DND-41 (cell line): Measurements from ENCODE around the gene GIPC3.

Experiments used
- ATAC-seq: fragments of 200-7000 bp; cut with Tn5 transposase; 3 replicates; pipeline ENCODE4 v1.9.1; 2021; ENCODE audit warnings: low read depth; ENCODE audit not compliant: insufficient read depth
- DNase-seq: peaks from one replicate; pipeline ENCODE4 v3.0.0-alpha.2; 2020
- H2AFZ ChIP-seq: 2 replicates; pipeline ENCODE4 v1.6.0; 2012; ENCODE audit warnings: low read depth, low read length
- H3K27ac ChIP-seq: 2 replicates; pipeline ENCODE4 v1.5.1; 2012; ENCODE audit warnings: low read length, inconsistent platforms
- H3K27me3 ChIP-seq: fragments of 200-600 bp; sonication (generic); 2 replicates; pipeline ENCODE4 v1.6.0; 2012; ENCODE audit warnings: low read length, mild to moderate bottlenecking, inconsistent platforms; ENCODE audit not compliant: insufficient read depth, poor library complexity
- H3K36me3 ChIP-seq: 2 replicates; pipeline ENCODE4 v1.5.1; 2012; ENCODE audit warnings: low read length, inconsistent platforms; ENCODE audit not compliant: insufficient read depth
- H3K4me1 ChIP-seq: 2 replicates; pipeline ENCODE4 v1.5.1; 2012; ENCODE audit warnings: mild to moderate bottlenecking, low read length; ENCODE audit not compliant: insufficient read depth
- H3K4me2 ChIP-seq: 2 replicates; pipeline ENCODE4 v1.6.0; 2012; ENCODE audit warnings: mild to moderate bottlenecking, moderate library complexity, low read length, inconsistent platforms; ENCODE audit not compliant: insufficient read depth
- H3K4me3 ChIP-seq, 2 experiments: fragments of 200-600 bp in 1 of 2; shearing (Covaris generic) in 1 of 2; 2 replicates each; pipeline ENCODE4 v1.5.1; 2012 to 2016; ENCODE audit warnings: inconsistent platforms in 2 of 2, low read length in 2 of 2, mild to moderate bottlenecking in 2 of 2, low read depth in 1 of 2, moderate library complexity in 1 of 2
- H3K79me2 ChIP-seq: 2 replicates; pipeline ENCODE4 v1.6.0; 2012; ENCODE audit warnings: low read length, inconsistent platforms; ENCODE audit not compliant: insufficient read depth
- H3K9ac ChIP-seq: 2 replicates; pipeline ENCODE4 v1.6.0; 2012; ENCODE audit warnings: low read depth, mild to moderate bottlenecking, inconsistent platforms, low read length, moderate library complexity
- H3K9me3 ChIP-seq: 2 replicates; pipeline ENCODE4 v1.5.1; 2012; ENCODE audit warnings: low read length, moderate library complexity, mild to moderate bottlenecking, inconsistent platforms; ENCODE audit not compliant: insufficient read depth, severe bottlenecking
- H4K20me1 ChIP-seq: 2 replicates; pipeline ENCODE4 v1.6.0; 2012; ENCODE audit warnings: low read length; ENCODE audit not compliant: insufficient read depth
- EZH2 ChIP-seq: IDR thresholded peaks from 3 replicates; pipeline ENCODE4 v1.6.1; 2012; ENCODE audit warnings: borderline replicate concordance, low read depth, mild to moderate bottlenecking, moderate library complexity, low read length, inconsistent platforms; ENCODE audit not compliant: severe bottlenecking
- TF ChIP-seq, protein P1 (sequence below): IDR thresholded peaks from 2 replicates; pipeline ENCODE4 v1.5.1; 2012; ENCODE audit warnings: borderline replicate concordance, low read length, moderate library complexity, mild to moderate bottlenecking; ENCODE audit not compliant: poor library complexity, severe bottlenecking; ENCODE audit errors: extremely low read depth

The GIPC3 gene

DNA sequence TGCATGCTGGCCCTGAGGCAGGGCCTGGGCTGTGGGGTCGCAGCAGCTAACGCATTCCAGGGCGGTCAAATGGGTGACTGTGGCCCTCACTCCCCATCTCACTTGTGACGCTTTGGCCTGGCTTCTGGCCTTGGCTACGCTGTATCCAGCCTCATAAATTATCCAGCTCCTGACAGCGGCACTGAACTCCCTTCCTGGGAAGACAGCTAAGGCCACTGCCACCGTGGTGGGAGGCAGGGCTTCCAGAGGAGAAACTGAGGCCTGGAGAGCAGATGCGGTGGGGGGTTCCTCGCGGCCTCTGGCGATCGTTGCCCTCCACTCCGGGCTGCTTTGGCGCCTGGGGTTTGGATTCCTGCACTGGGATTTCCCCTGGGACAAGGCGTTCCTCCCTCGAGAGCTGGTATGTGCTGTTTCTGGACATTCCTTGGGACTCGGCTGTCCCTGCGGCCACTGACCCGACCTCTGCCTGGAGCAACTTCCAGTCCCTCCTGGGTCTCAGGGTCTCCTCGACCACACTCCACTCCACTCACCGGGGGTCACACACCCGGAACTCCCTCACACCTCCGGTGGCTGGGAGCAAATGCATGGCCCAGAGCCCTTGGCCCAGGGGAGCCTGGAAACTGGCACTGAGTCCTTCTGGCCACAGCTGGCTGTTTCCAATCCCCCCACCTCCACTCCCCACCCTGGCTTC lies 18.0 kb downstream of the GIPC3 start:
- Histone ChIP-seq H3K79me2 (no peaks in the 10 kb centered on the region), H3K27me3 (no peaks in the 10 kb centered on the region), H2AFZ (no peak overlapping the region), H4K20me1 (no peaks in the 10 kb centered on the region), H3K9me3 (no peaks in the 10 kb centered on the region), H3K36me3 (no peaks in the 10 kb centered on the region), H3K4me1 (no peaks in the 10 kb centered on the region), H3K4me2 (no peak overlapping the region), H3K27ac (no peak overlapping the region), H3K4me3 (no peak overlapping the region), H3K9ac (no peak overlapping the region)
- ATAC-seq, result no peak
- no peak for DNase-seq
- no peak for TF ChIP-seq EZH2
- TF ChIP-seq, protein P1, sequence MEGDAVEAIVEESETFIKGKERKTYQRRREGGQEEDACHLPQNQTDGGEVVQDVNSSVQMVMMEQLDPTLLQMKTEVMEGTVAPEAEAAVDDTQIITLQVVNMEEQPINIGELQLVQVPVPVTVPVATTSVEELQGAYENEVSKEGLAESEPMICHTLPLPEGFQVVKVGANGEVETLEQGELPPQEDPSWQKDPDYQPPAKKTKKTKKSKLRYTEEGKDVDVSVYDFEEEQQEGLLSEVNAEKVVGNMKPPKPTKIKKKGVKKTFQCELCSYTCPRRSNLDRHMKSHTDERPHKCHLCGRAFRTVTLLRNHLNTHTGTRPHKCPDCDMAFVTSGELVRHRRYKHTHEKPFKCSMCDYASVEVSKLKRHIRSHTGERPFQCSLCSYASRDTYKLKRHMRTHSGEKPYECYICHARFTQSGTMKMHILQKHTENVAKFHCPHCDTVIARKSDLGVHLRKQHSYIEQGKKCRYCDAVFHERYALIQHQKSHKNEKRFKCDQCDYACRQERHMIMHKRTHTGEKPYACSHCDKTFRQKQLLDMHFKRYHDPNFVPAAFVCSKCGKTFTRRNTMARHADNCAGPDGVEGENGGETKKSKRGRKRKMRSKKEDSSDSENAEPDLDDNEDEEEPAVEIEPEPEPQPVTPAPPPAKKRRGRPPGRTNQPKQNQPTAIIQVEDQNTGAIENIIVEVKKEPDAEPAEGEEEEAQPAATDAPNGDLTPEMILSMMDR, result no peak

DNA sequence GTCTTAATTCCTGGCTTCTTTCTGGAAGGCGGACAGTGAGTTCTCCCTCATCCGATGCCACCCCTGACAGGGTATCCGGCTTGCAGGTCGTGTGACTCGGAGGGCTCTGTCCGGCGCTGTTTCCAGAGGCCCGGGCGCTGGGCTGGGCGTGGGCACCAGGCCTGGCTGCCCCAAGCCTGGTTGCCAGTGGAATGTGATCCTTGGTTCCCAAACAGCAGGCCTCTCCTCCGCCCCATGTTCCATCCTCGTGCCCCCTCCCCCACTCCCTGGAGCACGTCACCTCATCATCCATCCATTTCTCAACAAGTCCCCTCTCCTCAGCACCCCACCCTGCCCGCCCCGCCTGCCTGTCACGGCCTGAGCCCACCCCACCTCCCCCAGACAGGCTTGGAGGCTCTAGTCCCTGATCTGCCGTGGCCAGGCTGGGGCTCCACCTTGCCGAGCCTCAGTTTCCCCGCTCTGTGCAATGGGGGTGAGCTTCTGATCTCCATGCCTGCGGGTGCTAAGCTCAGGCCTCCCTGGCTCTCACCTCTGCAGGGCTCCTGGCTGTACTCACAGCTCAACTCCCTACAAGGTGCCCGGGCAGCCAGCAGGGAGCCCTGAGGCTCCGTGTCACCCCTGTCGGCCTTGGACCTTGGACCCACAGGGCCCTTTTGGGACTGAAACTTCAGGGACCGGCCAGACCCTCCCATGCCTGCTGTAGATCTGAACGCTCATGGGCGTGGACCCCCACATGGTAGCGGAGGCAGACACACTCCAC lies 19.1 kb downstream of the GIPC3 start:
- no peak for ATAC-seq
- H3K9ac ChIP-seq, result no peak overlapping the region
- TF ChIP-seq EZH2, result no peak
- TF ChIP-seq, protein P1, result no peak
- H3K4me1 ChIP-seq, result no peaks in the 10 kb centered on the region
- H3K4me2 ChIP-seq, result no peak overlapping the region
- H3K27me3 ChIP-seq, result no peaks in the 10 kb centered on the region
- H3K9me3 ChIP-seq, result no peaks in the 10 kb centered on the region
- H3K27ac ChIP-seq, result no peak overlapping the region
- no peaks in the 10 kb centered on the region for H3K36me3 ChIP-seq
- H3K4me3 ChIP-seq, result no peak overlapping the region
- no peaks in the 10 kb centered on the region for H4K20me1 ChIP-seq
- no peak overlapping the region for H2AFZ ChIP-seq
- no peaks in the 10 kb centered on the region for H3K79me2 ChIP-seq
- DNase-seq, result no peak

DNA sequence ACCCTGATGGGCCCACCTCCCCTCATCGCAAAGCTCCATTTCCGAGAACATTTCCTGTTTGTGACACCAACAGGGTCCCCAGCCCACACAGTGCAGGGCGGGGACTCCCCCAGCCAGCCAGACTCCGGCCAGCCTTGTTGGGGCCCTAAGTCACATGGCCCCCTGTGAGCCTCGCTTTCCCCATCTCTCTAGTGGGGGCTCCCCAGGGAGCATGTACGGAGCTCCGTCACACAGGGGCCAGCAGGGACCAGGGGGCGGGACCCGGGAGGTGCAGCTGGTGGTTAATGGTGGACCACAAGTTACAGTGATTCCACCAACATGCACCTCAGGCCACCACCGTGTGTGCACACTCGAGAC lies 19.7 kb downstream of the GIPC3 start:
- H3K36me3 ChIP-seq, result no peaks in the 10 kb centered on the region
- H3K9ac ChIP-seq, result no peak overlapping the region

More for the DNA sequence above, 19.7 kb downstream of the GIPC3 start:
- Histone ChIP-seq H3K4me2 (no peak overlapping the region), H4K20me1 (no peaks in the 10 kb centered on the region), H3K4me1 (no peaks in the 10 kb centered on the region), H3K79me2 (no peaks in the 10 kb centered on the region), H3K9me3 (no peaks in the 10 kb centered on the region), H2AFZ (no peak overlapping the region), H3K4me3 (no peak overlapping the region), H3K27ac (no peak overlapping the region), H3K27me3 (no peaks in the 10 kb centered on the region)
- ATAC-seq (peak; percentile 38; the same call in 1 of the 3 replicates), DNase-seq (no peak)
- TF ChIP-seq, protein P1, result no peak
- TF ChIP-seq EZH2, result no peak
